Epidermal melanocyte (primary cell): ENCODE measurements around the gene RNASE2.
A peak's percentile ranks its signal among the peaks of the same experiment; 100 is the strongest.
"Not testable (repeated sequence)": the region's sequence is repeated elsewhere in the genome, so short reads cannot be mapped to it uniquely, and the experiment has no call there.

ENCODE experiments used
- DNase-seq: peaks from one replicate; pipeline ENCODE4 v3.0.0; 2011; ENCODE audit warnings: low spot score; ENCODE audit not compliant: insufficient read length

Gene RNASE2

GRCh38 chr14:20982646-20983369 is 27.5 kb downstream of the RNASE2 start:
- no peak for DNase-seq

- not testable (repeated sequence) for DNase-seq
These were observed 30.4 kb downstream of the RNASE2 start for GRCh38 chr14:20985650-20986049.

GRCh38 chr14:20986811-20987210 is 31.5 kb downstream of the RNASE2 start:
- DNase-seq: no peak

- DNase-seq: no peak
These were observed 33.6 kb downstream of the RNASE2 start for GRCh38 chr14:20988717-20989470.

- DNase-seq: no peak
These were observed 34.1 kb downstream of the RNASE2 start for GRCh38 chr14:20989471-20989786.

GRCh38 chr14:20989787-20990600 is 34.7 kb downstream of the RNASE2 start, which contains the start of gene METTL17:
Gene METTL17, plus strand, starts transcription at chr14:20989980. Its CDS starts 23 bp downstream, at chr14:20990003.
- DNase-seq: peak; percentile 89

GRCh38 chr14:20996521-20996920 is 41.2 kb downstream of the RNASE2 start:
- DNase-seq: no peak

GRCh38 chr14:20997115-20997514 is 41.8 kb downstream of the RNASE2 start:
- no peak for DNase-seq

- no peak for DNase-seq
These were observed 42.3 kb downstream of the RNASE2 start for GRCh38 chr14:20997564-20997963.

- no peak for DNase-seq
These were observed 42.9 kb downstream of the RNASE2 start for GRCh38 chr14:20998139-20998538.

GRCh38 chr14:20998674-20999366 is 43.5 kb downstream of the RNASE2 start, which contains the start of gene SLC39A2:
Gene SLC39A2, plus strand, starts transcription at chr14:20999293. Its CDS starts 154 bp downstream, at chr14:20999447.
- no peak for DNase-seq

- no peak for DNase-seq
These were observed 44.3 kb downstream of the RNASE2 start for GRCh38 chr14:20999591-20999990.

GRCh38 chr14:21001218-21001617 is 45.9 kb downstream of the RNASE2 start:
- no peak for DNase-seq

- DNase-seq: no peak
These were observed 48.6 kb downstream of the RNASE2 start for GRCh38 chr14:21003788-21004346.
